Breast epithelium (tissue), 3 donors: ENCODE data around the gene P2RX5. TPM values are rescaled to one million over a fixed set of nuclear protein-coding genes. Genes with fewer than 3 reads are reported as not detected.

ENCODE experiments used
- total RNA-seq, 3 donors: library from RNA; depleted of rRNA; stranded (reverse); fragments of >200 nt; gene quantifications; one replicate each; pipeline ENCODE4 v1.1.0, GENCODE V29; 2016

The P2RX5 gene
- total RNA-seq, 3 donors from 2014 or later: 0.29 to 2.0 (median 0.32) TPM

Other genes starting within 250 kb of the P2RX5 start
- gene SPATA22, start 224.3 kb downstream of the P2RX5 start, total RNA-seq: under 1 TPM; 0.29 to 0.98 (median 0.80) TPM
- gene ASPA, start 220.2 kb downstream of the P2RX5 start, total RNA-seq: 1 to 10 TPM in 2 of 3 donors, under 1 TPM in 1; 0.98 to 3.8 (median 1.6) TPM
- 1 to 10 TPM in 2 of 3 donors, under 1 TPM in 1; 0.98 to 1.1 (median 1.0) TPM for gene TRPV3, start 138.3 kb downstream of the P2RX5 start, total RNA-seq
- gene TRPV1, start 86.7 kb downstream of the P2RX5 start, total RNA-seq: 1 to 10 TPM; 4.9 to 5.9 (median 5.9) TPM
- gene SHPK, start 59.9 kb downstream of the P2RX5 start, total RNA-seq: 10 to 100 TPM in 2 of 3 donors, 1 to 10 TPM in 1; 9.5 to 17.4 (median 16.4) TPM
- 10 to 100 TPM; 20.0 to 31.0 (median 20.1) TPM for gene CTNS, start 59.4 kb downstream of the P2RX5 start, total RNA-seq
- gene TAX1BP3, start 27.6 kb downstream of the P2RX5 start, total RNA-seq: 100 to 1,000 TPM in 2 of 3 donors, 10 to 100 TPM in 1; 79.6 to 134 (median 107) TPM
- gene EMC6, start 27.3 kb downstream of the P2RX5 start, total RNA-seq: 10 to 100 TPM; 12.5 to 19.0 (median 15.1) TPM
- gene HASPIN, start 27.7 kb upstream of the P2RX5 start, total RNA-seq: under 1 TPM; 0.29 to 0.48 (median 0.33) TPM
- gene ITGAE, start 105.0 kb upstream of the P2RX5 start, total RNA-seq: 10 to 100 TPM; 26.5 to 31.2 (median 27.1) TPM
- 10 to 100 TPM; 21.6 to 34.1 (median 25.9) TPM for gene NCBP3, start 150.1 kb upstream of the P2RX5 start, total RNA-seq
- 1 to 10 TPM; 3.0 to 7.8 (median 6.9) TPM for gene CAMKK1, start 196.9 kb upstream of the P2RX5 start, total RNA-seq
- 1 to 10 TPM; 1.2 to 3.5 (median 2.0) TPM for gene P2RX1, start 220.3 kb upstream of the P2RX5 start, total RNA-seq